ENCODE data around the gene DCHS2.

The DCHS2 gene

GRCh38 chr4:154341448-154341847 lies 150.2 kb downstream of the DCHS2 start:
- CTCF ChIA-PET: no interaction called here
- TF ChIP-seq, protein P1, sequence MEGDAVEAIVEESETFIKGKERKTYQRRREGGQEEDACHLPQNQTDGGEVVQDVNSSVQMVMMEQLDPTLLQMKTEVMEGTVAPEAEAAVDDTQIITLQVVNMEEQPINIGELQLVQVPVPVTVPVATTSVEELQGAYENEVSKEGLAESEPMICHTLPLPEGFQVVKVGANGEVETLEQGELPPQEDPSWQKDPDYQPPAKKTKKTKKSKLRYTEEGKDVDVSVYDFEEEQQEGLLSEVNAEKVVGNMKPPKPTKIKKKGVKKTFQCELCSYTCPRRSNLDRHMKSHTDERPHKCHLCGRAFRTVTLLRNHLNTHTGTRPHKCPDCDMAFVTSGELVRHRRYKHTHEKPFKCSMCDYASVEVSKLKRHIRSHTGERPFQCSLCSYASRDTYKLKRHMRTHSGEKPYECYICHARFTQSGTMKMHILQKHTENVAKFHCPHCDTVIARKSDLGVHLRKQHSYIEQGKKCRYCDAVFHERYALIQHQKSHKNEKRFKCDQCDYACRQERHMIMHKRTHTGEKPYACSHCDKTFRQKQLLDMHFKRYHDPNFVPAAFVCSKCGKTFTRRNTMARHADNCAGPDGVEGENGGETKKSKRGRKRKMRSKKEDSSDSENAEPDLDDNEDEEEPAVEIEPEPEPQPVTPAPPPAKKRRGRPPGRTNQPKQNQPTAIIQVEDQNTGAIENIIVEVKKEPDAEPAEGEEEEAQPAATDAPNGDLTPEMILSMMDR (conservative IDR thresholded peaks at IDR 0.05; ENCODE audit: low read depth): no peak

GRCh38 chr4:154335588-154335987 lies 156.0 kb downstream of the DCHS2 start:
- POLR2A ChIA-PET (ENCODE audit: low non-redundant PET): no interaction called here
- no peak overlapping the region for H3K27ac ChIP-seq
- TF ChIP-seq, protein P1 (conservative IDR thresholded peaks at IDR 0.05; ENCODE audit: low read depth): no peak
- CTCF ChIA-PET: interaction anchor here (0.6 to 0.7 kb wide), 3 partner anchors 9 to 575 kb away, joined by 3 to 4 read pairs (median 3); no protein-coding TSS in a partner anchor
- no peak for DNase-seq (ENCODE audit: low spot score)

More at GRCh38 chr4:154341448-154341847, 150.2 kb downstream of the DCHS2 start:
- no peak overlapping the region for H3K27ac ChIP-seq
- no peak for DNase-seq (ENCODE audit: low spot score)
- POLR2A ChIA-PET (ENCODE audit: low non-redundant PET): no interaction called here

DNA sequence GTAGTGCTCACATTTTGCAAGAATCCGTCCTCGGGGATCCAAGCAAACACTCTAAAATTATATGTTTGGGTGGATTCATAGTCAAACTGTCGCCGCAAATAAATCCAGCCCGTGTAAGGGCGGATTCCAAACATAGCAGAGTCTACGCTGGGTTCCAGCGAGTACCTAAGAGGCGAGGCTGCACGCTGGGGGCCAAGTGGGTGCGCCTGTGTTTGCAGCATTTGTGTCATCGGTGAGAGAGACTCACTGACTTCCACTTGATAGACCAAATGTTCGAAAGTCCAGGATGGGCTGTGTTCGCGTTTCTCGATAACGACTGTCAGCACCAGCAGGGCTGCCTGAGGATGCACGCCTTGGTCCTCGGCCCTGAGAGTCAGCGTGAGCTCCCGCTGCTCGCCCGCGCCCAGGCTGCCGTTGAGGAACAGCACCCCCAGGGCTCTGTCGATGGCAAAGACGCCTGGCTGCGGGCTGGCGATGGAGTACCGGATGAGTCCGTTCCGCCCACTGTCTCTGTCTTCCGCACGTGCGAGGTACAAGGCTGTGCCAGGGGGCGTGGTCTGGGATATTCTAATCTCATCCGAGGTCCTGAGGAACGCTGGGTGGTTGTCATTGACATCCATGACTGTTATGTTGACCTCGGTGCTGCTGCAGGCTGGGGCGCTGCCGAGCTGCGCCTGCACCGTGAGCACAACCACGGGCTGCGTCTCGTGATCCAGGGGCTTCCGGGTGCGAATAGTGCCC lies 158.7 kb downstream of the DCHS2 start:
- POLR2A ChIA-PET (ENCODE audit: low non-redundant PET): no interaction called here
- no peak overlapping the region for H3K27ac ChIP-seq
- DNase-seq (ENCODE audit: low spot score): no peak
- TF ChIP-seq, protein P1 (conservative IDR thresholded peaks at IDR 0.05; ENCODE audit: low read depth): no peak
- CTCF ChIA-PET: no interaction called here

DNA sequence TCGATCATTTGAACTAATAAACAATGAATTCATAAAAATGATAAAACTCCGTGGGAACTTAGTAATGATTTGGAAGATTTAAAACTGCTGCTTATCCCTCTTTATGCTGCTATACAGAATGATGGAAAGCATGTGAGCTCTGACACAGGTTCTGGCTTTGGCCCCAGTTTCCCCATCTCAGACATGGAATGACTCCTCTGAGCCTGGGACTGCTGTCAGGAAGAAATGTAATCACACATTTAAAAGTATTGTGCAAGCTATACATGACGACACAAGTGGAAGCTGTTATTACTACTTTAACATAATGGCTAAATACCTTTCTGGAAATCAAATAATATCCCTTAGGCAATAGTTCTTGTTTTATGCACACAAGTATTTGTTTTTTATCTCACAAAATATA lies 161.7 kb downstream of the DCHS2 start:
- DNase-seq (ENCODE audit: low spot score): peak; percentile 9
- TF ChIP-seq, protein P1 (conservative IDR thresholded peaks at IDR 0.05; ENCODE audit: low read depth): no peak
- POLR2A ChIA-PET (ENCODE audit: low non-redundant PET): no interaction called here
- CTCF ChIA-PET: interaction anchor here (0.9 to 1.4 kb wide), 2 partner anchors 9 to 538 kb away, joined by 4 read pairs; no protein-coding TSS in a partner anchor
- no peak overlapping the region for H3K27ac ChIP-seq

DNA sequence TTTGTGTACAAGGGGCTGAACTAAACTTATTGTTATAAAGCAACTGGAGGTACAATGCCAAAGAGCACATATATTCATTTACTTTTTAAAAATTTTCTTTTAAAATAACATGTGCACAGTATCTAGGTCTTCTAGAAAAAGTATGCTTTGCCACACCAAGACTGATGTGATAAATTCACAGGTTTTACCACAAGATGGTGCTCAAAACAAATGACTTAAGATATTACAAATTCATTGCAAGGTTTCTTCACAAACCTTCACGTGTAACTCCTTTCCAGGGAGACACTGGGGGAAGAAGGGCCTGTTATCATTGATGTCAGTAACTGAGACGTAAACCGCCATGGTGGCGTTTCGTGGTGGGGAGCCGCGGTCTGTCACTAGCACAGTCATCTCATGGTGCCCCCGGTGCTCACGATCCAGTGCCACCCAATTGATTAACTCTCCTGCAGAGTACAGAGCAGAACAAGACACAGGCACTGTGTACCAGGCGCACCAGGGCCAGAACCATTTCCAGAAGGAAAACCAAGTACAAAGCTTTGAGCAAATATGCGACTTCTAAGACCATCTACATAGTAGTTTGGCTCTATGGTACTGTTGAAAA lies 162.2 kb downstream of the DCHS2 start:
- H3K27ac ChIP-seq: no peak overlapping the region
- DNase-seq (ENCODE audit: low spot score): no peak
- CTCF ChIA-PET: interaction anchor here (0.9 to 1.4 kb wide), 2 partner anchors 9 to 538 kb away, joined by 4 read pairs; no protein-coding TSS in a partner anchor
- POLR2A ChIA-PET (ENCODE audit: low non-redundant PET): no interaction called here
- TF ChIP-seq, protein P1 (conservative IDR thresholded peaks at IDR 0.05; ENCODE audit: low read depth): peak; percentile 21

DNA sequence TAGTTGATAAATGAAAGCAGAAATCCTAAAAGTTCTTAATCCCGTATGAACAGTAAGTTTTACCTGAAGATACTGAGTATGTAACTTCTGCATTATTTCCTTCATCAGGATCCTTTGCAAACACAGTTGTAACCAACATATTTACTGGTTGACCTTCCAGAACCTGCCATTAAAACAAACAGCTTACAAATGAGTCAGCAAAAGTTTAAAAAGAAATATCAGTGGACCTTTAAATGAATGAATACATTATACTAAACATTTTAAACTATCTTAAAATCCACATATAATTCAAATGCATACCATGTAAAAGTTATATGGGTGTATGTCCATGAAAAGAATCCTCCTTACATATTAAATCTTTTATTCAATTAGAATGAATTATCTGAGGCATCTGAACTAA lies 163.6 kb downstream of the DCHS2 start:
- TF ChIP-seq, protein P1 (conservative IDR thresholded peaks at IDR 0.05; ENCODE audit: low read depth): no peak
- ChIA-PET CTCF (no interaction called here), POLR2A (ENCODE audit: low non-redundant PET) (no interaction called here)
- no peak for DNase-seq (ENCODE audit: low spot score)
- H3K27ac ChIP-seq: no peak overlapping the region
